DMS153 treated with DMSO at 0.1 percent for 48 hours (cell line): Measurements from ENCODE around the gene SHF.
A peak's percentile ranks its signal among the peaks of the same experiment; 100 is the strongest.
"Not testable (repeated sequence)": the region's sequence is repeated elsewhere in the genome, so short reads cannot be mapped to it uniquely, and the experiment has no call there.

Experiments used
- DNase-seq: peaks from one replicate; lab custom pipeline; 2025; ENCODE audit not compliant: unreplicated experiment; lab: John Stamatoyannopoulos, UW

Gene SHF

GRCh38 chr15:45187894-45188830 lies at the start of gene SHF:
TSS of gene SHF (minus strand) at chr15:45187966. CDS start at chr15:45187951, 15 bp downstream.
- DNase-seq = no peak

- not testable (repeated sequence) for DNase-seq
Observed at GRCh38 chr15:45236806-45237205, 49.0 kb upstream of the SHF start.

- DNase-seq = no peak
Observed at GRCh38 chr15:45234562-45235235, 46.9 kb upstream of the SHF start.

- DNase-seq = no peak
Observed at GRCh38 chr15:45231864-45232562, 44.2 kb upstream of the SHF start.

GRCh38 chr15:45231132-45231531 lies 43.4 kb upstream of the SHF start:
- no peak for DNase-seq

GRCh38 chr15:45230245-45230965 lies 42.6 kb upstream of the SHF start:
- no peak for DNase-seq

GRCh38 chr15:45228931-45229330 lies 41.2 kb upstream of the SHF start:
- no peak for DNase-seq

- no peak for DNase-seq
Observed at GRCh38 chr15:45225506-45226273, 37.9 kb upstream of the SHF start.

- no peak for DNase-seq
Observed at GRCh38 chr15:45224621-45225217, 37.0 kb upstream of the SHF start.

- no peak for DNase-seq
Observed at GRCh38 chr15:45221967-45222366, 34.2 kb upstream of the SHF start.

- DNase-seq = no peak
Observed at GRCh38 chr15:45221053-45221599, 33.4 kb upstream of the SHF start.

- DNase-seq = no peak
Observed at GRCh38 chr15:45212493-45212892, 24.7 kb upstream of the SHF start.

- DNase-seq = peak; percentile 39
Observed at GRCh38 chr15:45205192-45205591, 17.4 kb upstream of the SHF start.

- no peak for DNase-seq
Observed at GRCh38 chr15:45203182-45203581, 15.4 kb upstream of the SHF start.

- no peak for DNase-seq
Observed at GRCh38 chr15:45201869-45202268, 14.1 kb upstream of the SHF start.

- DNase-seq = no peak
Observed at GRCh38 chr15:45201557-45201859, 13.7 kb upstream of the SHF start.

- DNase-seq = peak; percentile 18
Observed at GRCh38 chr15:45200799-45201556, 13.2 kb upstream of the SHF start.

- peak; percentile 76 for DNase-seq
Observed at GRCh38 chr15:45200001-45200798, 12.4 kb upstream of the SHF start.
